Renal cortical epithelial cell (primary cell): ENCODE measurements around the gene CADM4. TPM values are rescaled to one million over a fixed set of nuclear protein-coding genes. Genes with fewer than 3 reads are reported as not detected.
"Not testable (repeated sequence)": the region's sequence is repeated elsewhere in the genome, so short reads cannot be mapped to it uniquely, and the experiment has no call there.

Experiments
- DNase-seq: peaks from one replicate; pipeline ENCODE4 v3.0.0-alpha.2; 2011; ENCODE audit warnings: low read depth
- total RNA-seq: library from RNA; depleted of rRNA; stranded (reverse); fragments of >200 nt; gene quantifications from 2 replicates; pipeline ENCODE4 v1.2.3, GENCODE V29; 2014

The CADM4 gene
- total RNA-seq, 1 donor from 2014 or later = 36.4 TPM

- DNase-seq = peak; percentile 8
Measured at GRCh38 chr19:43662487-43662886, 22.8 kb upstream of the CADM4 start.

DNA sequence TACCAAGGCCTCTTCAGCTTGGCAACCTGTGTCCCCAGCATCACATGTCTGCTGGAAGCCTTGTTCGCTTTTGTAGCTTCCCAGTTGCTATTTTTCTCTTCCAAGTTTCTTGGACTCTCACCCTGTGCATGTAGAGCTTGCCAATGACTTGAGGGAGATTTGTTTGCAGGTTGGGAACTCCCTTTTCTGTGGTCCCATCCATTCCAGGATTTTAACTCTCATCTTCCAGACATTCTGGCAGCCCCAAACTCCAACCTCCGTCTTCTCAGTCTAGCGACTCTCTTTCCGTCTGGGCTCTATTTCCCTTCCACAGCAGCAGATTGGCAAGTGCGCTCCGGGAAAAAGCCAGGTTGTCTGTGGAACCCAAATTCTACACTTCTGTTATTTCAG lies 21.3 kb upstream of the CADM4 start:
- no peak for DNase-seq

DNA sequence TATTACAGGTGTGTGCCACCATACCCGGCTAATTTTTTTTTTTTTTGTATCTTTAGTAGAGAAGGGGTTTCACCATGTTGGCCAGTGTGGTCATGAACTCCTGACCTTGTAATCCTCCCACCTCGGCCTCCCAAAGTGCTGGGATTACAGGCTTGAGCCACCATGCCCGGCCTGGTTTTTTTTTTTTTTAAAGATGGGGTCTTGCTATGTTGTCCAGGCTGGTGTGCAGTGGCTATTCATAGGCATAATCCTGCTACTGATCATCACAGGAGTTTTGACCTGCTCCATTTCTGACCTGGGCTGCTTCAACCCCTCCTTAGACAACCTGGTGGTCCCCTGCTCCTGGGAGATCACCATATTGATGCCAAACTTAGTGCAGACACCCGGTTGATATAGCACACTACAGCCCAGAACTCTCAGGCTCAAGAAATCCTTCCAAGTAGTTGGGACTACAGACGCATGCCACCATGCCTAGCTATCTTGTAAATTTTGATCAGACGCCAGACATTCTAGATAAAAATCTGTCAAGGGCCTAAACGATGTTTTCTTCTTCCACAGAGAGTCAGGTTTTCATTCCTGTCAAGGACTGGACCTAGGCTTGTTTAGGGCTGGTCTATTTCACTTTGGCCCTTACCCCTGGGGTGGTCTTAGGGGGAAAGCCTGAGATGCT lies 20.8 kb upstream of the CADM4 start:
- DNase-seq = no peak

DNA sequence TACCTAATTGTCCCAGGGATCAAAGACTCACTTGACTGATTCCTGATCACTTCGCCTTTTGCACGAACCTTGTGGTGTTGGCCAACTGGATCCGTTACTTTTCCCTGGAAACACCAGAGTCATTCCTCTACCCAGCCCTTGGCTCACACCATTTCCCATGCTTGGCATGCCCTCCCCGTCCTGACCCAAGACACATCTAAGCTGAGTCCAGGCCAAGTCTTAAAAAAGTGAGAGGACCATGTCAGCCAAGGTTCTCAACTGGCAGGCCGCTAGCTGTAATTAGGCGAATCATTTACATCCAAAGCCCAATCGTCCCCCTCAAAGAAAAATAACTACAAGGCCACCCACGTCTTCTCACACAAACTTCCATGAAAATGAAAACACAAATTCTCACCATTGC lies 18.8 kb upstream of the CADM4 start:
- DNase-seq = no peak

- no peak for DNase-seq
Measured at GRCh38 chr19:43658001-43658400, 18.4 kb upstream of the CADM4 start.

DNA sequence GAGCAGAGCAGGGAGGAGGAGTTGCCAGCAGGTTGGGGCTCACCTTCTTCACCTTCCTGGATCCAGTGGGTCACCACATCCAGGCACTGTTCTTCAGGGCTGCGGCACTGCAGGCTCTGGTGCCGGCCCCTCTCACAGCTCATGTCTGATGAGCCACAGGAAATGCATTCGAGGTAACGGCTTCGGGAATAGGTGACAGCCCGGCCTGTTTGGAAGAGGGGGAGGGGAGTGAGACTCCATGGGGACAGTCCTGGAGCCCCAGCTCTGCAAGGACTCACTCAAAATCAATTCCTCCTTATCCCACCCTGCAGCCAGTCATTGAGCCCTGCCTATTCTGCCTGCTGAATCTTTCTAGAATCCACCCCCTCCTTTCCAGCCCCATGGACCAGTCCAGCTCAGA lies 16.8 kb upstream of the CADM4 start:
- no peak for DNase-seq

DNA sequence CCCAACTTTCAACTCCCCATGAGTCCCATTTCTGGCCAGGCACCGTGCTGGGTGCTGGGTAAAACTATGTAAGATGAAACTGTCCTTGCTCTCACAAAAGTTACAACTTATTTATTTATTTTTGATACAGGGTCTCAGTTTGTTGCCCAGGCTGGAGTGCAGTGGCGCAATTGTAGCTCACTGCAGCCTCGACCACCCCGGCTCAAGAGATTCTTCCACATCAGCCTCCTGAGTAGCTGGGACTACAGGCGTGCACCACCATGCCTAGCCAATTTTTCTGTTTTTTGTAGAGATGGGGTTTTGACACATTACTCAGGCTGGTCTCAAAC lies 12.9 kb upstream of the CADM4 start:
- DNase-seq = no peak

DNA sequence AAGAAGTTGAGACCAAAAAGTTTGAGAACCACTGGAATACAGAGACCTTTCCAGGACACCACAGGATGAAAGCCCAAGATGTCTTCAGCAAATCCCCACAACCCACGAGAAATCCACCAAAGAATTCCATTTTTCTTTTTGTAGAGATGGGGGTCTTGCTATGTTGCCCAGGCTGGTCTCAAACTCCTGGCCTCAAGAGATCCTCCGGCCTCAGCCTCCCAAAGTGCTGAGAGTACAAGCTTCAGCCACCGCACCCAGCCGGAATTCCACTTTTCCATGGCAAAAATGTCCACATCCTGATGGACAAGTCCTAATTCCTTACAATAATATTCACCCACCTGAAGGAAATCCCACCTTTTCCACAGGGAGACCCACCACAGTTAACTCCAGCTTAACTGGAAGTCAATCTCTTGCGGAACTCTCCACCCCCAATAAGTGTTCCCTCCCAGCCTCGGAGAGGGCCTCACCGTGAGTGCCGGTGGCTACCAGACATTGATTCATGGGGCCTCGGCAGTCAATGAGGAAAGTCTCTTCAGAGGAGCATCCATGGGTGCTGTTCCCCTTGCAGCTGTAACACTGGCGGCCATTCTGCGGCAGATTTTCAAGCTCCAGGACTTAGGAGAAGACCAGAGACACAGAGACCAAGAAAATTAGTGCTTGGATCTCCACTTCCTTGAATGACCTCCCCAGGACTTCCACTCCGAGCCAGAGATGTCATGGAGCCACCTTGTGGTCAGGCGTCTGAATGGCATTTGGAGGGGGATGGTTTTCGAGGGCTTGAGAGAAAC lies 12.3 kb upstream of the CADM4 start:
- DNase-seq = peak; percentile 65

DNA sequence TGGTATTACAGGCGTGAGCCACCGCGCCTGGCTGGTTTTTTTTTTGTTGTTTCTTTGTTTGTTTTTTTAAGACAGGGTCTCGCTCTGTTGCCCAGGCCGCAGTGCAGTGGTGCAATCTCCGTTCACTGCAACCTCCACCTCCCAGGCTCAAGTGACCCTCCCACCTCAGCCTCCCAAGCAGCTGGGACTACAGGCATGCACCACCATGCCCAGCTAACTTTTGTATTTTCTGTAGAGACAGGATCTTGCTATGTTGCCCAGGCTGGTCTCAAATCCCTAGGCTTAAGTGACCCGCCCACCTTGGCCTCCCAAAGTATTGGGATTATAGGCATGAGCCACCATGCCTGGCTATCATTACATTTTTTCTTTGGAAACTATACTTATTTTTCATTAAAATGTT lies 10.6 kb upstream of the CADM4 start:
- DNase-seq = not testable (repeated sequence)

- no peak for DNase-seq
Measured at GRCh38 chr19:43649514-43649913, 9.9 kb upstream of the CADM4 start.

DNA sequence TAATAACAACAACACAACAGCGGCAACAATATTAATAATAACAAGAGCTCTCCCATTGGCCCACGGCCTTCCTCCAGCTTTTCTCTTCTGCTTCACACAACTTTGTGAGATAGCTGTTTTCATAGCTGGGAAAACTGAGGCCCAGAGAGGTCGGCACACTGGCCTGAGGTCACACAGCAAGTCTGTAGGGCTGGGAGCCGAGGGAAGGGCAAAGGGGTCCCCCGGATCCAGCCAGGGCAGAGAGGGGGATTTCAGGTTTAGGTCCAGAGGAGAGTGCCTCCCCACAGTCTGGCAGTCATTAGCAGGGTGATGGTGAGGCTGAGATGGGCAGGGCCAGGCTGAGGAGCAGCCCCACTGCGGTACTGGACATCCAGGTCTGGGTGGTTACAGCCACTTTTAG lies 9.0 kb upstream of the CADM4 start:
- DNase-seq = no peak

DNA sequence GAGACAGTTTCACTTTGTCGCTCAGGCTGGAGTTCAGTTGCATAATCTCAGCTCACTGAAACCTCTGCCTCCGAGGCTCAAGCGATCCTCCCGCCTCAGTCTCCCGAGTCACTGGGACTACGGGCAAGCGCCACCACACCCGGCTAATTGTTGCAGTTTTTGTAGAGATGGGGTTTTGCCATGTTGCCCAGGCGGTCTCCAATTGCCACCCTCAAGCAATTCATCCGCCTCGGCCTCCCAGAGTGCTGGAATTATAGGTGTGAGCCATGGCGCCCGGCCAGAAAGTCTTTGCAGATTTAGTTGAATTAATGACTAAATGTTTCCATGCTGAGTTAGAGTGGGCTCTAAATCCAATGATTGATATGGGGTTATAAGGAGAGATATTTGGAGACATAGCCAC lies 4.5 kb upstream of the CADM4 start:
- no peak for DNase-seq

DNA sequence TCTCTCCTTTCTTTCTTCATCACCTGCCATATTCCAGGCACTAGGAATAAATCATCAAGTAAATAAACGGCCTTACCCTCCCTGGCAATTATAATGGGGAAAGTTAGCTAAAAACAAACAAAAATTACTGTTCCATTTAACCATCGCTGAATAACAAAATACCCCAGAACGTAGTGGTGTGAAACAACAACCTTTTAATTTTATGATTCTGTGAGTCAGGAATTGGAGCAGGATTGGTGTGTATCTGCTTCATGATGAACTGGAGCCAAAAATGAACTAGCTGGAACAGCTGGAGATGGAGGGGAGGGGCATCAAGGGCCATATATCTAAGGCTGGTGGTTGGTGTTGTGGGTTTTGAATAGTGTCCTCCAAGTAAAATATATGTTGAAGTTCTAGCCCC lies 3.7 kb upstream of the CADM4 start:
- DNase-seq = no peak

DNA sequence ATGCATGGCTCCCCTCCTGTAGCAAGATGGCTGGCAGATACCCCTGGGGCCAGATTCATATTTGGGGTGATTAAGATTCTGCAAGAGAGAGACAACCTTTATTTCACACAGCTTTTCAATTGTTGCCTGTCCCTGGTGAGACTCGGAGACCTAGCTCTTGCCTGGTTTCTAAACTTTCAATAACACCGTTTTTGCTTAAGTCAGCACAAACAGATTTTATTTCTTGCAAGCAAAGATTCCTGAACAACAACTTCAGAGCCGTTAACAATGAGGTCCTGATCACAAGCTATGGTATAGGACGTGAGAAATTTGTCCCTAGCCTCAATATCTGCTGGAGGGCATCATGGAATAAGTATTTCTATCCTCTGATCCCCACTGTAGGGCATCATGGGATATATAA lies 2.9 kb upstream of the CADM4 start:
- no peak for DNase-seq

DNA sequence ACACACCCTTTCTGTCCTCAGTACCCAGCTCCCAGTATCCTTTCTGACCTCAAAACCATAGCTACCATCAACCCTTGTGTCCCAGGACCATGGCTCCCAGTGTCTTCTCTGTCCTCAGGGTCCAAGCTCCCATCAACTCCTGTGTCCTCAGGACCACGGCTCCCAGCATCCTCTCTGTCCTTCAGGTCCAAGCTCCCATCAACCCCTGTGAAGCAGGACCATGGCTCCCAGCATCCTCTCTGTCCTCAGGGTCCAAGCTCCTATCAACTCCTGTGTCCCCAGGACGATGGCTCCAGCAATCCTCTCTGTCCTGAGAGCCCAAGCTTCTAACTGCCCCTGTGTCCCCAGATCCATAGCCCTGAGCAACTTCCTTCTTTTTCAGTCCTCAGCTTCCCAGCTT lies 1.7 kb upstream of the CADM4 start:
- no peak for DNase-seq

GRCh38 chr19:43640424-43640757 lies 741 bp upstream of the CADM4 start:
- DNase-seq = no peak

DNA sequence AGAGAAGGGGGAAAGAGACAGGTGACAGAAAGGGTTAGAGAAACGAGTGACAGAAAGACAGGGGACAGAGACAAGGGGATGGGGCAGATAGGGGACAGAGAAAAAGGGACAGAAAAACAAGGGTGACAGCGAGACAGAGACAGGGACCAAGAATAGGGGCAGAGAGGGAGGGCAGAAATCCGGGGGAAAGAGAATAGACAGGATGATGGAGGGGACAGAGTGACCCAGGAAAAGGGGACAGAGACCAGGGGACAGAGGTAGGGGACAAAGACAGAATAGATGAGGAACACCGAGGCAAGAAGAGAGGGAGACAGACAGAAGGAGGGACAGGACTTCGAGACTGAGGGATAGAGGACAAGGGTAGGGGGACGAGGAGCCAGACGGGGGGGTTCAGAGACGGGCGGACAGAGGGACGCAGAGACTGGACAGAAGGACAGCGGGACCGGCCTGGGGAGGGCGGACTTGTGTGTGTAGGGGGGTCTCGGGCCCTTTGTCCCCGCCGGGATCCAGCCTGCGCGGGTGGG lies 593 bp downstream of the CADM4 start:
- DNase-seq = no peak

DNA sequence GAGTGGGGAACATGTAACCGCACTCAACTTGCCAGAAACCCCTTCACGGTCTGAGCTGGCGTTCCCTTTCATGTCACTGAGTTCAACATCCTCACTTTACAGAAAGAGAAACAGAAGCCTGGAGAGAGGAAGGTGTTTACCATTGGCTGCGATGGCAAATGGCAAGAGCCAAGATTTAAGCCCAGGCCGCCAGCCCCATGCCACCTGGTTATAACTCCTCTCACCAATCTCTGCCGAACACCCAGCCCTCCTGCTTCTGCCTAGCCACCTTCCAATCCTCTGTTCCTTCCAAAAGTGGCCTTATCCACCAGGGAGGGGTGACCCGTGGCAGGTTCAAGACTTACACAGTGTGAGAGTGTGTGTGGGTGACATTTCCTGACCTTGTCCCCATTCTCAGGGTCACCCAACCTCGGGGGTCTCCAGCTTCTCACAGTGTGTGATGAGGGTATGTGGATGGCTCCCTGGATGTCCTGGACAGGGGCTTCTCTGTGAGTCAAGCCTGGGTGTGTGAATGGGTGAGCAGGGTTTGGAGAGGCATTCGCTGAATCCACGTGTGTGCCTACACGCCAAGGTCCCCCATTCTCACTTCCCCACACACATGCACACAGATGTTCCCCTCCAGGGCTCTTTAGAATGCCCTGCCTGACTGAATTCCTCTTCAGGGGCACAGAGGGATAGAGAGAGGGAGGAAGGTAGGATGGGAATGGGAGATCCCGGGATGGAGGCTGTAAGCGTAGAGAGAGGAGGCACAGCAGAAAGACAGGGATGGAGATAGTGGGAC lies 1.2 kb downstream of the CADM4 start:
- no peak for DNase-seq

DNA sequence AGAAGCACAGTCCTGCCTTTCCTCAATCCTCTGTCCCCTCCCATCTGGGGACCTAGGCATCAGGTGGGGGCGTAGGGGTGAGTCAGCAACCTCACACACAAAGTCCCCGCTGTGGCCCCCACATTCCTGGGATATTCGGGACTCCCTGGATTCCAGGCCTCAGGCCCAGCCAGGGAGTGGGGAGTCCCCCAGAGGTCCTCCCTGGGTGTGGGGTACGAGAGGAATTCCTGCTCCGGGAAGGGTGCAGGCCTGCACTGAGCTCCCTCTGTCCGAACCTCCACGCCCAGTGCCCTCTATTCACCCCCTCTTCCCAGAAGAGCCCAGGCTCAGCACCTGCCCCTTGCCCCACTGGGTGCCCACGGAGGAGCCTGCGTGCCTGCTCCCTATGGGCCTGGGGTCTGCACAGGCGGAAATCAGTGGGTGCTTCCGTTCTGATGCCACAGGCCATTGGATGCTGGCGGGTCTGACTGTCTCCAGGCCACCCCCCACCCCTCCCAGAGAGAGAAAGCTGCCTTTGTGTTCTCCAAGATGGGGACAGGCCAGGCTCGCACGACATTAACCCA lies 3.4 kb downstream of the CADM4 start:
- DNase-seq = peak; percentile 55

GRCh38 chr19:43635561-43635940 lies 4.1 kb downstream of the CADM4 start:
- not testable (repeated sequence) for DNase-seq

DNA sequence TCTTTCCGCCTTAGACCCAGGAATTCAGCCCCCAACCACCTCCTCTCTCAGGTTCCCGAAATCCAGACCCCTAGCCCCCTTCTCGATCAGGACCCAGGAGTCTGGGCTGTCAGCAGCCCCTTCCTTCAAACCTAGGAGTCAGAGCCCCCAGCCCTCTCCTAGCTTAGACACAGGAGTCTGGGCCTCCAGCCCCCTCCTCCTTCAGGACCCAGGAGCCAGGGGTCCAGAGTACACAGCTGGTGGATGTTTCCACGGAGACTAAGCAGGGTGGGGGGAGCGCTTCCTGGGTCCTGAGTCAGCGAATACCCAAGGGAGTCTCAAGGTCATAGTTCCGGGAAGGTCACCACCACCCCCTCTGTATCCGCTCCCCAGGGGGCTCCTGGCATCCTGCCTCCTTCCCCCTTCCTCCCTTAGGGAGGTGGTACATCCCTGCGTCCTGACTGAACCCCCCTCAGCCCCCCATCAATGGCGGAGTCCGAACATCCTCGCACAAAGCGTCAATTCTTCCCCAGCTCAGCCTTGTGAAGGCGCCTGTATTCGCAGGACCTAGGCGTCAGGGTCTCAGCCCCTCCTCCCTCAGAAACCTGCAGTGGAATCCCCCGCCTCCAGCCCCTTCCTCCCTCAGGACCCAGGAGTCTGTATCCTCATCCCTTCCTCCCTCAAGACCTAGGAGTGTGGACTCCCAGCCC lies 4.6 kb downstream of the CADM4 start:
- DNase-seq = no peak

DNA sequence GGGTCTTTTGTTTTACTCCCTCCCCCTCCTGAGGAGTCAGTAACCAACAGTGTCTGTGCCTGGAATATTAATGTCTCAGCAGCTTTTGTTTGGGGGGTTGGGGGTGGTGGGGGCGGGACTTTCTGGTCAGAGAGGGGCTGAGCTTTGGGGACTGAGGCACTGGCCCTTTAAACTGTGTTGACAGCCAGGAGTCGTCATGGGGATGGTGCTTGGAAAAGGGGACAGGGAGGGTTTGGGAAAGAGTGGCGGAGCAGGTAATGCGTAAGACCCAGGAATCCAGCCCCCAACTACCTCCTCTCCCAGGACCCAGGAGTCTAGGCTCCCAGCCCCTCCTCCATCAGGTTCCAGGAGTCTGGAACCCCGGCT lies 5.2 kb downstream of the CADM4 start:
- DNase-seq = no peak
